NCI-H1417 treated with DMSO at 0.1 percent for 48 hours (cell line): Measurements from ENCODE around the gene WDR82.

Experiments
- DNase-seq: peaks from one replicate; lab custom pipeline; 2025; lab: John Stamatoyannopoulos, UW

Gene WDR82

DNA sequence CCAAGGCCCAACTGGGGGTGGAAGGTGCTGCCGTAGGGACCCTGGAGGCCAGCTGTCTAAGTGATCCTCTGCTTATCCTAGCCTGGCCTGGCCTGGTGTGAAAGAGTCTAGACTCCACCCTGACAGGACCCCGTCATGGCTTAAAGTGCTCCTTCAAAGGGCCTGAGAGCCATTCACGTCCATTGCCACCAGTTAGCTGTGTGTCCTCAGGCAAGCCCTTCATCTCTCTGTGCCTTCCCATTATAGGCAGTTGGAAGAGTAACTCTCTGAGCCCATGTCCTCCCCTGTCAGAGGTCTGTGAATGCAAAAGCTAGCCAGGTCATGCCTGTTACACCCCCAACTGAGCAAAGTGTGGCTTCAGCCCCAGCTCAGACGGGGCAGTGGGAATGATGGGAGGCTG lies 28.5 kb upstream of the WDR82 start:
- no peak for DNase-seq

- DNase-seq, result no peak
Measured at GRCh38 chr3:52305926-52306325, 27.5 kb upstream of the WDR82 start.

GRCh38 chr3:52303811-52304210 lies 25.4 kb upstream of the WDR82 start:
- DNase-seq, result no peak

DNA sequence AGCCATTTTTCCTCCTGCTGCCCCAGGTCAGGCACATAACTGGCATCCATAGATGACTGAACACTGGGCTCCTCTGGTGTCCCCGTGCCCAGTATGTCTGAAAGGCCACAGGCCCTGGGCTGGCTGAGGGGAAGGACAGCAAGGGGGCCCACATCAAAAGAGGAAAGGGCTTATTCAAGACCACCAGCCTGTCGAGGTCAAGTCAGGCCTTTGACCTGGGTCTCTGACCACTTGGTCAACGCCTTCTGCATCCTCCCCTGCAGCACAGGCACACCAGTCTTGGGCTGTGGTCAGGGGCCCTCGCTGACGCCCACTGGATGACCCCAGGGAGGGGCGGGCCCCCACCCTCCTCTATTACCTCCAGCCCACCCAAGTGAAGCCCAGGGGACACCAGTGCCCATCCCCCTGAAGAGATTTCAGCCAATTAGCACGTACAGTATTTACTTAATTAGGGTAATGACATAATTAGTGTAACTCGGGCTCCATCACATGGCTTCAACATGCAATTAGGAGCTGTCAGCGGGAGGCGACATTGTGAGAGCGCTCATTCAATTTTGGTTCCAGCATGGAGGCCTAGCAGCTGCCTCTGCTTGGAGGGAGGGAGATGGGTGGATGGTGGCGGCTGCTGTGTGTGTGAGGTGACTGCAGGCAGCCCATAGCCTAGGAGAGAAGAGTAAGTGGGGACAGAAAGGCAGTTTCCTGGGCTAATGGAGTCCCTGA lies 24.1 kb upstream of the WDR82 start:
- DNase-seq, result peak; percentile 26

- DNase-seq, result peak; percentile 22
Measured at GRCh38 chr3:52299879-52300611, 21.6 kb upstream of the WDR82 start.

DNA sequence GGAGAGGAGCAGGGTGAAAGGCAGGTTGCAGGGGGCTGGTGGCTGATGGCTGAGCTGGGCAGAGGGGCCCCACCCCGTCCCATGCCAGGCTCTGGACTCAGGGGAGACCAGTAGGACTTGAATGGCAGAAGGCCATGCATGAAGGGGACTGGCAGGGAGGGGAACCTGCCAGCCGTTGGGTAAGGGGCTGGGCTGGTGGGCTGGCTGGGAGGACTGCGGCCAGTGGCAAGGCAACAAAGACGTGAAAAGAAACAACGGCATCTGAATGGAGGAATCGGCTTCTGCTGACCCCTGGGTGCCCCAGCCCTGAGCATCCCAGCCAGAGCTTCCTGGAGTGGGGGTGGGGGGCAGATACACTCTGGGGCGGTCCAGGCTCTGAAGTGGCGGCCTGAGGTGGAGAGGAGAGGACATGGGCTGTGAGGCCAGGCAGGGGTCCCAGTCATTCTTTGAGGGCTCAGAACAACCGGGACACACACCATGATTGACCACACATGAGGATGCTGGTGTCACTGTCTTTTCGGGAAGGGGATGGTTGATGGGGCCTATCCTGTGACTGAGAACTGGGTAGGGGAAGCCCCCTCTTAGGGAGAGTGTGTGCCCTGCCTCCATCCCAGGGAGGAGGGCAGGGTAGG lies 20.9 kb upstream of the WDR82 start:
- no peak for DNase-seq

DNA sequence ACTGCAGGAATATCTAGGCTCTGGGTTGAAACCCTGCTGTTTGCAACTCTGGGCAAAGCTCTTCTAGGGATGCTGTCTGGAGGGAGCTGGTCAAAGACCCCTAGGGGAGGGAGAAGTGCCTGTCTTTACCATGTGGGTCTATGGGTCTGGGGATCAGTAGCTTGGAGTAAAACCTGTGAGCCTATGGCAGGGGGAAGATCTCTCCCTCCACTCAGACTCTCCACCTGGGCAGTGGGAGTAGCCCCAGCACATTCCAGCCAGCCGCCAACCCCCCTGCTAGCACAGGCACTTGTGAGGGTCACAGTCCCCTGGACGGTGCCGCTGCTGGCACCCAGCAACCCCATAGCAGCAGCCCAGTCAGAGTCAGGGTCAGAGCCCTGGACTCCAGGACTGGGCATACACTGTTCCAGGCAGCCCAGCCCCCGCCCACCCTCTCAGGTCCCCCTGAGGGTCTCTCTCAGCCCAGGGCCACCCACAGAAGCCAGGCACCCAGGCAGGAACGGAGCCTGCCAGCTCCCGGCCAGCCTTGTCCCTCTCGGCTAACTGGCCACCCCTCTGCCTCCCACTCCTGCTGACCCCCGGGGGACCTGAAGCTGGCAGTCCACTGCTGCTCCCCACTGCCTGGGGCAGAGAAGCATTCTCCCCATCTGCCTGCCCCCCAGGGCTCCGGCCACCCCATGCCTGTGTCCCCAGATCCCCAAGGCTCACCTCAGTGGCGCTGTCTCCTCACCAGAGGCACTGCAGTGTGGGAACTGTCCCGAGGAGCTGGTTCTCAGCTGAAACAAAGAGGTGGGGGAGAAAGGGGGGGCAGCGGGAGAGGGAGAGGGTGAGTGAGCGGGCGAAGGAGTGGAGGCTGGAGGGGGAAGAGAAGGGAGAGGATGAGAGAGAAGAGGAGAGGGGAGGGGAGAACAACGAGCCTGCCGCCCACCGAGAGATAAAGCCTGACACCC lies 20.0 kb upstream of the WDR82 start:
- no peak for DNase-seq

DNA sequence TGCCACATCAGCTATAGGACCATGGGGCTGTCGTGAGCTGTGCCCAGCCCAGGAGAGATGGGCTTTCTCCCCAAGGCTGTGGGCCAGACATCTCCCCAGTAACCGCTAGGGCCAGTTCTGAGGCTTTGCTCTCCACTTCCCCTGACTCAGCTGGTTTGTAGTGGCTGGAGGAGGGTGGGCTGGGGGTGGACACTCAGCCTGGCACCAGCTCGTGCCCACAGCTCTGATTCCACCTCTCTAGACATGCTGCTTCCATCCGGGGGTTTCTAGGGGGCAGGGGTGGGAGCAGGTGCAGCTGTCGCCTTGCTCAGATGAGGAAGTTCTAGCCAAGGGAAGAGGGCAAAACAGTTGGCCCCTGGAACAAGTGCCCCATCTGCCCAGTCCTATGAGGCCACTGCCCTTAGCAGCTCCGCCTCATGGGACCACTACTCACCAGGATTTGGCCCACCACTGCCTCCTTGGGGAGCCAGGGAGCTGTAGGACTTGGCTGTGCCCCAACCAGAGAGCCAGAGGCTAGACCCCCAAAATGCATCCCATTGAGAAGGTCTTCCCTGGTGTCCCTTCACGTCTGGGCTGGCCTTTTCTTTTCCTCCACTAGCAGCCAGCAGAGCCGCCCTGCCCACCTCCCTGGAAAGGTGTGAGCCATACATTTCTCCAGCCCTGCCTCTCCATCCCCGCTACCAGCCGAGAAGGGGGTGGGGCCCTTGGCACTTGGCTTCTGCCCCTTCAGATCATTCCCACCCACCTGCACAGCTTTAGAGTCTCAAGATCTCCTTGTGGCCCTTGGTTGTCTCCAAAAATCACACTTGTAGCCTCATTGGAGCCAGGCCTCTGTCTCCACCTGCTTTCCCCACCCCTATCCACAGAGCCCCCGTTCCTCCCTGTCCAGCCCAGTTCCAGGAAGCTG lies 19.0 kb upstream of the WDR82 start:
- no peak for DNase-seq

DNA sequence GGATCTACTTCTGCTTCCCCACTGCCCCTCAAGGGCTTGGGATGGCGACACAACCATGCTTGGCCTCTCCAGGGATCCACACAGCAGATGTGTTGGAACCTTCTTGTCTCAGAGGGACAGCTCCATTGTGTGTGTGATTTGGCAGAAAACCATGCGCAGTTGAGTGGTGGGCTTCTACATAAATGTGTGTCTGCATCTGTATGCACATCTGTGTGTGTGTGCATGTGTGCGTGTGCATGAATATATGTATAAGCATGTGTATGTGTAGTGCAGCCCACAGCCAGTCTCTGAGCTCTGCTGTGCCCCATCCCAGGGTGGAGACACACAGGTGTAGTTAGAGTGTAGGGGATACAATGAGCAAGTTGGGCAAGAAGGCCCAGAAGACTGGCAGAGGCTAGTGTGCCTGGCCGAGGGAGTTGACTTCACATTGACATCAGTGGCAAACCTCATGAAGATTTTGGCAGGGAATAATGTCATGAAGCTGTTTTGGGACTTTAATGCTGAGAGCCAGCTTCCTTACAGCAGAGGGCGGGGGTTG lies 17.3 kb upstream of the WDR82 start:
- no peak for DNase-seq

GRCh38 chr3:52294320-52295150 lies 16.1 kb upstream of the WDR82 start:
- DNase-seq, result no peak

GRCh38 chr3:52293491-52294319 lies 15.3 kb upstream of the WDR82 start:
- DNase-seq, result no peak

DNA sequence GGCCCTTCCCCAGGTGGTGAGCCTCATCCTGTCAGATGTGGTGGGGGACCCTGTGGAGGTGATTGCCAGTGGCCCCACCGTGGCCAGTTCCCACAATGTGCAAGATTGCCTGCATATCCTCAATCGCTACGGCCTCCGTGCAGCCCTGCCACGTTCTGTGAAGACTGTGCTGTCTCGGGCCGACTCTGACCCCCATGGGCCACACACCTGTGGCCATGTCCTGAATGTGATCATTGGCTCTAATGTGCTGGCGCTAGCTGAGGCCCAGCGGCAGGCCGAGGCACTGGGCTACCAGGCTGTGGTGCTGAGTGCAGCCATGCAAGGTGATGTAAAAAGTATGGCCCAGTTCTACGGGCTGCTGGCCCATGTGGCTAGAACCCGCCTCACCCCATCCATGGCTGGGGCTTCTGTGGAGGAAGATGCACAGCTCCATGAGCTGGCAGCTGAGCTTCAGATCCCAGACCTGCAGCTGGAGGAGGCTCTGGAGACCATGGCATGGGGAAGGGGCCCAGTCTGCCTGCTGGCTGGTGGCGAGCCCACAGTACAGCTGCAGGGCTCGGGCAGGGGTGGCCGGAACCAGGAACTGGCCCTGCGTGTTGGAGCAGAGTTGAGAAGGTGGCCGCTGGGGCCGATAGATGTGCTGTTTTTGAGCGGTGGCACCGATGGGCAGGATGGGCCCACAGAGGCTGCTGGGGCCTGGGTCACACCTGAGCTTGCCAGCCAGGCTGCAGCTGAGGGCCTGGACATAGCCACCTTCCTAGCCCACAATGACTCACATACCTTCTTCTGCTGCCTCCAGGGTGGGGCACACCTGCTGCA lies 14.0 kb upstream of the WDR82 start:
- DNase-seq, result no peak

GRCh38 chr3:52291508-52292181 lies 13.2 kb upstream of the WDR82 start:
- DNase-seq, result no peak

DNA sequence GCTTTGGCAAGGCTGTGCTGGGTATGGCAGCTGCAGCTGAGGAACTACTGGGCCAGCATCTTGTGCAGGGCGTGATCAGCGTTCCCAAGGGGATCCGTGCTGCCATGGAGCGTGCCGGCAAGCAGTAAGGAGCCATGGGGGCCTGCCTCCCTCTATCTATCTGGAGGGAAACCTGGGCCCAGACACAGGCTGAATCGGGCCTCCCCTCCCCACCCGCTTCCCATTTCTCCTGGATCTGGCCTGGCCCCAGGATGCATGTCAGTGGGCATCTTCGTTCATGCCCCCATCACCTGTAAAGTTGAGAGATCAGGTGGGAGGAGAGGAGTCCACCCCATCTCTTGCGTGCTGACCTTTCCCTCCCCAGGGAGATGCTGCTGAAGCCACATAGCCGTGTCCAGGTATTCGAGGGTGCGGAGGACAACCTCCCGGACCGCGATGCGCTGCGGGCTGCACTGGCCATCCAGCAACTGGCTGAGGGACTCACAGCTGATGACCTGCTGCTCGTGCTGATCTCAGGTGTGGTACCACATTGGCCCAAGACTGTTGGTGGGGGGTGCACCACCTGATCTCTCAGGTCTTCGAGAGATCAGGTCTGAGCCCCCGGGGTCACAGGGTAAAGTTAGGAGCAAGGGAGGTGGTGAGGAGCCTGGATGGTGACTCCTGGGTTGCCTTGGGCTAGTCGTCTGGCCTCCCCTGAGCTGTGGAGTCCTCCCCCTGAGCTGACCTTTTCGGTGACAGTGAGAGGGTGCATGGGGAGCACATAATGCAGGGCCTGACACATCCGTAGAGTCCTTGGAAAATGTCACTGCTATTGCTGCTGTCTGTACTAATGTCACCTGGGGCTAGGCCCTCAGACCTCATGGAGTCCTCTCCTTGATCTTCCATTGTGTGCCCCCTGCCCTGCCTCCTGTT lies 12.4 kb upstream of the WDR82 start:
- no peak for DNase-seq

DNA sequence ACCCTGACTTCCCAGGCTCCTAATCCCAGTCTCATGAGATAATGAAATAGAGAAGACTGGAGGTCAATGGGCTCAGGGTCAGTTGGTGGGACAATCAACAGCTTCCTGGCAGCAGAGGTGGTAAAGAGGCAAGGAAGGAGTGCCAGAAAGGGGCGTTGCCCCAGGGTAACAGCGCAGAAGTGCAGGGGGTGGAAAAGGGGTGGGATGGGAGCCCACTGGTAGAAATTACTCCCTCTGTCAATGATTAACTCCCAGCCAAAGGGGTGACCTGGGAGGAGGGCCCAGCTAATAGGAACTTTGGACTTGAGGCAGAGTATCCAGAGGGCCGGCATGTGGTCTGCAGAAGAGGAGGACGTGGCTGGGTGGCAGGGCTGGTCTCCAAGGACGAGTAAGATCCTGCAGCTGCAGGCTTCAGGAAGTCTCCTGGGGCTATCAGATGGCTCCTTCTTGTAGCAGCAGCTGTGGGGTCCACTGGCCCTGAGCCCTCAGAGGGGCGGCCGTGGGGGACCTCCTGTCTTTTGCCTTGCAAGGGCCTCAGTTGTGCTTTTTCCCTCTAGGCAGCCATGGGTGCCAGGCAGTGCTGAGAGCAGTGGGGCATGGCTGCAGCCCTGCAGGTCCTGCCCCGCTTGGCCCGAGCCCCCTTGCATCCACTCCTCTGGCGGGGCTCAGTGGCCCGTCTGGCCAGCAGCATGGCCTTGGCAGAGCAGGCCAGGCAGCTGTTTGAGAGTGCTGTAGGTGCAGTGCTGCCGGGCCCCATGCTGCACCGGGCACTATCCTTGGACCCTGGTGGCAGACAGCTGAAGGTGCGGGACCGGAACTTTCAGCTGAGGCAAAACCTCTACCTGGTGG lies 11.5 kb upstream of the WDR82 start:
- no peak for DNase-seq
